Mesenchymal stem cell (in vitro differentiated cells and primary cell): ENCODE measurements around the gene SETD2.

Experiments used
- DNase-seq: peaks from one replicate; pipeline ENCODE4 v3.0.0-alpha.2; 2013
- H2AFZ ChIP-seq: one replicate; pipeline ENCODE4 v1.6.1; 2013; ENCODE audit warnings: low read depth, mild to moderate bottlenecking, control low read depth, inconsistent platforms, low read length, moderate library complexity
- H2AK5ac ChIP-seq: 2 replicates; pipeline ENCODE4 v1.6.1; 2013; ENCODE audit warnings: low read length, moderate library complexity, mild to moderate bottlenecking, inconsistent platforms; ENCODE audit not compliant: severe bottlenecking
- H2BK120ac ChIP-seq: one replicate; pipeline ENCODE4 v1.6.1; 2013; ENCODE audit warnings: low read depth, mild to moderate bottlenecking, inconsistent platforms, low read length, moderate library complexity
- H2BK12ac ChIP-seq, 2 experiments: one replicate each; pipeline ENCODE4 v1.6.1; 2013; ENCODE audit warnings: inconsistent platforms in 2 of 2, low read length in 2 of 2, mild to moderate bottlenecking in 2 of 2, moderate library complexity in 2 of 2, control low read depth in 1 of 2
- H2BK15ac ChIP-seq: one replicate; pipeline ENCODE4 v1.6.1; 2013; ENCODE audit warnings: mild to moderate bottlenecking, low read depth, inconsistent platforms; ENCODE audit not compliant: poor library complexity, severe bottlenecking
- H2BK5ac ChIP-seq: 2 replicates; pipeline ENCODE4 v1.6.1; 2013; ENCODE audit warnings: low read depth, mild to moderate bottlenecking, low read length, control low read depth, inconsistent platforms; ENCODE audit not compliant: poor library complexity, severe bottlenecking
- H3K14ac ChIP-seq, 2 experiments: one replicate each; pipeline ENCODE4 v1.6.1; 2013; ENCODE audit warnings: inconsistent platforms in 2 of 2, low read length in 2 of 2, control low read depth in 1 of 2, mild to moderate bottlenecking in 1 of 2, moderate library complexity in 1 of 2
- H3K18ac ChIP-seq, 2 experiments: one replicate each; pipeline ENCODE4 v1.6.1; 2013; ENCODE audit warnings: inconsistent platforms in 2 of 2, low read length in 2 of 2, control low read depth in 1 of 2, low read depth in 1 of 2, mild to moderate bottlenecking in 1 of 2
- H3K23ac ChIP-seq, 2 experiments: one replicate each; pipeline ENCODE4 v1.6.1; 2013; ENCODE audit warnings: inconsistent platforms in 2 of 2, low read length in 2 of 2, mild to moderate bottlenecking in 2 of 2, moderate library complexity in 2 of 2, control low read depth in 1 of 2
- H3K27ac ChIP-seq: 2 replicates; pipeline ENCODE4 v1.5.1; 2013; ENCODE audit warnings: mild to moderate bottlenecking, moderate library complexity, low read length, control low read depth, inconsistent platforms; ENCODE audit not compliant: poor library complexity, severe bottlenecking
- H3K27me3 ChIP-seq, 2 experiments: 2 replicates each; pipeline versions ENCODE4 v1.6.1 to v1.7.0; 2013; ENCODE audit warnings: low read length in 2 of 2, mild to moderate bottlenecking in 2 of 2, moderate library complexity in 2 of 2, control low read depth in 1 of 2, inconsistent platforms in 1 of 2; ENCODE audit not compliant: control insufficient read depth in 1 of 2, insufficient read depth in 1 of 2
- H3K36me3 ChIP-seq, 2 experiments: 2 replicates each; pipeline versions ENCODE4 v1.6.1 to v1.7.0; 2013; ENCODE audit warnings: low read length in 2 of 2, control low read depth in 1 of 2, inconsistent platforms in 1 of 2, low read depth in 1 of 2, mild to moderate bottlenecking in 1 of 2; ENCODE audit not compliant: insufficient read depth in 2 of 2, control insufficient read depth in 1 of 2
- H3K4ac ChIP-seq, 2 experiments: one replicate each; pipeline ENCODE4 v1.6.1; 2013; ENCODE audit warnings: inconsistent platforms in 2 of 2, low read length in 2 of 2, mild to moderate bottlenecking in 2 of 2, moderate library complexity in 2 of 2, control low read depth in 1 of 2, low read depth in 1 of 2
- H3K4me1 ChIP-seq: 2 replicates; pipeline ENCODE4 v1.6.1; 2013; ENCODE audit warnings: low read depth, low read length, control low read depth; ENCODE audit not compliant: control insufficient read depth, insufficient read depth
- H3K4me2 ChIP-seq: 2 replicates; pipeline ENCODE4 v1.6.1; 2013; ENCODE audit warnings: low read length, mild to moderate bottlenecking, inconsistent platforms; ENCODE audit not compliant: poor library complexity, severe bottlenecking
- H3K4me3 ChIP-seq, 2 experiments: 2 replicates each; pipeline versions ENCODE4 v1.5.1 to v1.7.0; 2013; ENCODE audit warnings: low read length in 2 of 2, mild to moderate bottlenecking in 2 of 2, control low read depth in 1 of 2, low read depth in 1 of 2; ENCODE audit not compliant: insufficient read depth in 1 of 2
- H3K79me1 ChIP-seq: replicated peaks from 2 replicates; pipeline ENCODE4 v1.6.1; 2013; ENCODE audit warnings: mild to moderate bottlenecking, control low read depth, low read length, inconsistent platforms; ENCODE audit not compliant: poor library complexity, severe bottlenecking
- H3K9ac ChIP-seq: 2 replicates; pipeline ENCODE4 v1.7.0; 2013; ENCODE audit warnings: mild to moderate bottlenecking, low read length, moderate library complexity
- H3K9me3 ChIP-seq: 2 replicates; pipeline ENCODE4 v1.7.0; 2013; ENCODE audit warnings: mild to moderate bottlenecking, low read length; ENCODE audit not compliant: control insufficient read depth
- H4K8ac ChIP-seq: one replicate; pipeline ENCODE4 v1.6.1; 2013; ENCODE audit warnings: inconsistent platforms, mild to moderate bottlenecking, low read length, moderate library complexity
- H4K91ac ChIP-seq: one replicate; pipeline ENCODE4 v1.6.1; 2013; ENCODE audit warnings: mild to moderate bottlenecking, low read length, inconsistent platforms
- WGBS: methylation state at CpG from one replicate; pipeline ENCODE4 v1.1.7; 2013; ENCODE audit warnings: mixed read lengths; 5-methylcytosine and 5-hydroxymethylcytosine counted together

SETD2 gene

DNA sequence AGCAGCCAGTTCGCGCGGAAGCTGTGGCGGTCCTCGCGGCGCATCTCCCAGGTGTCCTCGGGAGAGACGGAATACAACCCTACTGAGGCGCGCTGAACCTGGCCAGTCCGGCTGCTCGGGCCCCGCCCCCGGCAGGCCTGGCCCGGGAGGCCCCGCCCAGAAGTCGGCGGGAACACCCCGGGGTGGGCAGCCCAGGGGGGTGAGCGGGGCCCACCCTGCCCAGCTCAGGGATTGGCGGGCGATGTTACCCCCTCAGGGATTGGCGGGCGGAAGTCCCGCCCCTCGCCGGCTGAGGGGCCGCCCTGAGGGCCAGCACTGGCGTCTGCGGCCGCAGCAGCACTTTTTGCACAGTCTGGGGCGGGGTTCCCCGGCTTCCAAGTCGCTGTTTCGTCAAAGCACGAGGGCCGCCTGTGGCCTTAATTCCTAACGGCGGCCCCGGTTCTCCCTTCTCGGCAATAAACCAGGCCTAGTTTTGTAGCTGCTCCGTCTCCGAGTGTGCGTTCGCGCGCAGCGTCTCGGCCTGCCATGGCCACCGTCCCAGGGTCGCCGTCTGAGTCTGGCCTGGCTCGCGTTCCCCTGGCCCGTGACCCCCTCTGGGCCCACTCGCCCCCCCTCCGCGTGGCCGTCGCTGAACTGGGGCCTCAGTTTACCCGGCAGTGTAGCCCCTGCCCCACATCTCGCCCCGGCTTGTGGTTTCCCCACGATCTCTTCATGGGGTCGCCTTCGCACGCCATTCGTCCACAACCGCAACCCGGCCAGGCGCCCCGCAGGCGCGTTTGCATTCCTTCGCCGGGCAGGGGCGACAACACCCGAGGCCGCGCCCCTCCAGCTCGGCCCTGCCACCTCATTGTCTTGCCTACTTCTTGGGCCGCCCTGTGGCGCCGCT lies 154.4 kb downstream of the SETD2 start:
- Histone ChIP-seq H3K14ac (peak overlapping the region in 1 of 2 experiments; percentile 78), H4K91ac (peak overlapping the region; percentile 91), H3K27ac (peak overlapping the region; percentile 32), H3K27me3 (no peaks in the 10 kb centered on the region), H3K4me2 (peak overlapping the region; percentile 75), H3K23ac (no peak overlapping the region), H3K4me3 (peak overlapping the region; percentile 54 to 79), H2BK120ac (peak overlapping the region; percentile 56), H2BK12ac (peak overlapping the region in 1 of 2 experiments; percentile 21), H2AFZ (peak overlapping the region; percentile 79), H3K18ac (peak overlapping the region; percentile 64 to 83), H3K79me1 (peaks cover 12% of the 10 kb centered on the region), H3K9ac (peak overlapping the region; percentile 95), H2BK15ac (peak overlapping the region; percentile 19), H2AK5ac (no peak overlapping the region), H3K9me3 (no peaks in the 10 kb centered on the region), H2BK5ac (no peak overlapping the region), H3K36me3 (peaks cover 11 to 63% of the 10 kb centered on the region in 2 experiments), H3K4ac (peak overlapping the region; percentile 1 to 81), H3K4me1 (peaks cover 12% of the 10 kb centered on the region), H4K8ac (peak overlapping the region; percentile 97)
- WGBS: 54% methylated on average over 85 of the region's 85 CpGs
- DNase-seq: peak; percentile 88

DNA sequence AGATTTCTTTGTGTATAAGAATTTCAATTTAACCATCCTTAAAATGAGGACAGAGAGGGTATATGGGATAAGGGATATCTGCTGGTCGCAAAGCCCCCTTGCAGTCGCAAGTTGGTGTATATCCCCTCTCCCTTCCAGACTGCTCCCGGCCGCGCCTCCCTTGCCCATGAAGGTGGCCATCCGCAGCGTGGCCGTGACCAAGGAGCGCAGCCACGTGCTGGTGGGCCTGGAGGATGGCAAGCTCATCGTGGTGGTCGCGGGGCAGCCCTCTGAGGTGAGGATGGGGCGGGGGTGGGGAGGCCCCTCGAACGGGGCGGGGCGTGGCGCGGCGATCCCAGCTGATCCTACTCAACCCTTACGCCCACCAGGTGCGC lies 155.1 kb downstream of the SETD2 start:
- Histone ChIP-seq H4K91ac (no peak overlapping the region), H3K4me2 (peak overlapping the region; percentile 26), H3K4me3 (peak overlapping the region; percentile 45 to 79), H2AK5ac (no peak overlapping the region), H2BK12ac (peak overlapping the region in 1 of 2 experiments; percentile 75), H2AFZ (no peak overlapping the region), H3K79me1 (peaks cover 6% of the 10 kb centered on the region), H3K4me1 (peaks cover 12% of the 10 kb centered on the region), H2BK5ac (no peak overlapping the region), H3K18ac (peak overlapping the region in 1 of 2 experiments; percentile 44), H3K23ac (no peak overlapping the region), H3K27me3 (no peaks in the 10 kb centered on the region), H3K27ac (no peak overlapping the region), H3K36me3 (peaks cover 5 to 66% of the 10 kb centered on the region in 2 experiments), H3K14ac (peak overlapping the region in 1 of 2 experiments; percentile 26), H2BK15ac (peak overlapping the region; percentile 38), H4K8ac (no peak overlapping the region), H2BK120ac (no peak overlapping the region), H3K9ac (peak overlapping the region; percentile 95), H3K4ac (no peak overlapping the region), H3K9me3 (no peaks in the 10 kb centered on the region)
- no peak for DNase-seq
- WGBS: 84% methylated on average over 13 of the region's 23 CpGs

DNA sequence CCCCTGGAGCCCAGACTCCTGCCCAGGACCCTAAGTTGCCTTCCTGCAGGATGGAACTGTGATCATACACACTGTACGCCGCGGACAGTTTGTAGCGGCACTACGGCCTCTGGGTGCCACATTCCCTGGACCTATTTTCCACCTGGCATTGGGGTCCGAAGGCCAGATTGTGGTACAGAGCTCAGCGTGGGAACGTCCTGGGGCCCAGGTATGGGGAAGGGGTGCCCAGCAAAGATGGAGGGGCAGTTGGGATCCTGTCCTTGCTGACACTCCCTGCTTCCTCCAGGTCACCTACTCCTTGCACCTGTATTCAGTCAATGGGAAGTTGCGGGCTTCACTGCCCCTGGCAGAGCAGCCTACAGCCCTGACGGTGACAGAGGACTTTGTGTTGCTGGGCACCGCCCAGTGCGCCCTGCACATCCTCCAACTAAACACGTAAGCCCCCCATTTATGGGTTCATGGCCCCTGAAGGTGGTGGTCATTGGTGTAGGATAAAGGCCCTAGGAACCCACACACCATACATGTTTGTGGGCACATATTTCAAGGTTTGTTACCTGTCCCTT lies 155.6 kb downstream of the SETD2 start:
- H2BK12ac ChIP-seq: no peak overlapping the region
- no peak overlapping the region for H2AFZ ChIP-seq
- H3K4ac ChIP-seq: no peak overlapping the region
- H3K4me3 ChIP-seq: no peak overlapping the region
- no peak overlapping the region for H3K4me2 ChIP-seq
- H4K8ac ChIP-seq: no peak overlapping the region
- peaks cover 5% of the 10 kb centered on the region for H3K79me1 ChIP-seq
- DNase-seq: no peak
- H3K36me3 ChIP-seq: peaks cover 0 to 66% of the 10 kb centered on the region in 2 experiments
- H2BK120ac ChIP-seq: no peak overlapping the region
- no peaks in the 10 kb centered on the region for H3K27me3 ChIP-seq
- no peaks in the 10 kb centered on the region for H3K9me3 ChIP-seq
- no peak overlapping the region for H3K23ac ChIP-seq
- no peak overlapping the region for H2BK15ac ChIP-seq
- H3K9ac ChIP-seq: no peak overlapping the region
- H3K4me1 ChIP-seq: peaks cover 12% of the 10 kb centered on the region
- H3K14ac ChIP-seq: no peak overlapping the region
- no peak overlapping the region for H3K18ac ChIP-seq
- H2AK5ac ChIP-seq: no peak overlapping the region
- no peak overlapping the region for H3K27ac ChIP-seq
- H4K91ac ChIP-seq: no peak overlapping the region
- 98% methylated on average over 11 of the region's 13 CpGs for WGBS
- H2BK5ac ChIP-seq: no peak overlapping the region

DNA sequence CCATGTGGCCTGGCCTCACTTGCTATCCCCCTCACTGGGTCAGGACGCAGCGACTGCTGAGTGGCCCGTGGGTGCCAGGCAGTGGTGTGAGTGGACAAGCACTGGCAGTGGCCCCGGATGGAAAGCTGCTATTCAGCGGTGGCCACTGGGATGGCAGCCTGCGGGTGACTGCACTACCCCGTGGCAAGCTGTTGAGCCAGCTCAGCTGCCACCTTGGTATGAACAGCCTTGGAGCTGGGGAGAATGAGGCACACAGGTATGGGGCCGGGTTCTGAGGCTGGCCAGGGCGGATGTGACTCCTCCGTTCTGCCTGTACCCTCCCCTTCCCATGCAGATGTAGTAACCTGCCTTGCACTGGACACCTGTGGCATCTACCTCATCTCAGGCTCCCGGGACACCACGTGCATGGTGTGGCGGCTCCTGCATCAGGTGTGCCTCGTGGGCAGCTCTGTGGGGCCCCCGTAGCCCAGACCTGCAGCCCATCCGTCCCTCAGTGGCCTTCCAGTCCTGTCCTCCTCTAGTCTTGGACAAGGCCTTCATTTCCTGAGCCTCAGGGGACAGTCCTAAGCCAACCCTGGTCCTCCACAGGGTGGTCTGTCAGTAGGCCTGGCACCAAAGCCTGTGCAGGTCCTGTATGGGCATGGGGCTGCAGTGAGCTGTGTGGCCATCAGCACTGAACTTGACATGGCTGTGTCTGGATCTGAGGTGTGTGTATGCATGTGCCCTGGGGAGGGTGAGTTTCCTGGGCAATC lies 156.3 kb downstream of the SETD2 start:
- H3K4me2 ChIP-seq: no peak overlapping the region
- H2BK5ac ChIP-seq: no peak overlapping the region
- H3K36me3 ChIP-seq: peaks cover 0 to 65% of the 10 kb centered on the region in 2 experiments
- H3K4ac ChIP-seq: no peak overlapping the region
- no peak overlapping the region for H3K18ac ChIP-seq
- H4K91ac ChIP-seq: no peak overlapping the region
- H3K79me1 ChIP-seq: peaks cover 4% of the 10 kb centered on the region
- no peak overlapping the region for H3K9ac ChIP-seq
- no peak overlapping the region for H3K4me3 ChIP-seq
- H2AFZ ChIP-seq: no peak overlapping the region
- H3K14ac ChIP-seq: no peak overlapping the region
- H3K27ac ChIP-seq: no peak overlapping the region
- DNase-seq: no peak
- no peak overlapping the region for H4K8ac ChIP-seq
- no peaks in the 10 kb centered on the region for H3K27me3 ChIP-seq
- no peak overlapping the region for H2AK5ac ChIP-seq
- WGBS: 91% methylated on average over 16 of the region's 16 CpGs
- no peak overlapping the region for H2BK120ac ChIP-seq
- no peak overlapping the region for H2BK12ac ChIP-seq
- H3K4me1 ChIP-seq: peaks cover 12% of the 10 kb centered on the region
- no peak overlapping the region for H3K23ac ChIP-seq
- no peaks in the 10 kb centered on the region for H3K9me3 ChIP-seq
- H2BK15ac ChIP-seq: no peak overlapping the region
